ENCODE data around the gene KDM1B.

GRCh38 chr6:18155864-18156421, 721 bp downstream of the KDM1B start:
- TF ChIP-seq CTCF (conservative IDR thresholded peaks at IDR 0.05; ENCODE audit: low read depth, low read length) (peak; percentile 59), EZH2 (IDR thresholded peaks at IDR 0.05; ENCODE audit: low read length, unreplicated experiment) (no peak)
